Astrocyte of the cerebellum (primary cell): ENCODE data around the gene MYO1D.
A peak's percentile ranks its signal among the peaks of the same experiment; 100 is the strongest.

Source experiments
- DNase-seq: peaks from one replicate; pipeline ENCODE4 v3.0.0-alpha.2; 2011; ENCODE audit warnings: low read depth
- H3K4me3 ChIP-seq: 2 replicates; pipeline ENCODE4 v1.5.1; 2011; ENCODE audit warnings: mild to moderate bottlenecking, low read depth, low read length, moderate library complexity
- CTCF ChIP-seq: IDR thresholded peaks from 2 replicates; pipeline ENCODE4 v1.5.1; 2012; ENCODE audit warnings: low read length, low read depth, moderate library complexity, mild to moderate bottlenecking; ENCODE audit errors: missing control alignments
- in situ Hi-C: cut with HindIII; loops from 2 replicates; pipeline ENCODE4 v1.10.0; 2017; ENCODE audit warnings: low sequenced_read_pairs

The MYO1D gene

DNA sequence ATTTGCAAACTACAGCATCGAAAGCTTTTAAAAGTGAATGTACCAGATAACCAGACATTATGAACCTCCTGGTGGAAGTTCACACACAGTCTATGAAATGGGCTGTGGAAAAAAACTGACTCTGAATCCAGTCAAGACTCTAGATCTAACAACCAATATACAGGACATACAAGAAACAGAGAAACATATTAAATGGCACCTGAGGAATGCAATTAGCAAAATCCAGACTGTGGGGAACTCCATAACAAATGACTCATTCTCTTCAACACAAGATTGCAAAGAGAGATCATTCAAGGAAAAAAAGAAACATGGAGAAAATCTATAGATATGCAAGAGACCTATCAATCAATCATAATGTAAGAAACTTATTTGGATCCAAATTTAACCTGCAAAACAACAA lies 119.0 kb downstream of the MYO1D start:
- TF ChIP-seq CTCF, result no peak
- DNase-seq, result no peak
- in situ Hi-C loops, result loop anchor here (25.0 kb wide), 1 partner anchor 296 kb away; no protein-coding TSS in a partner anchor
- H3K4me3 ChIP-seq, result no peak overlapping the region

GRCh38 chr17:32756696-32757095 lies 120.2 kb downstream of the MYO1D start:
- in situ Hi-C loops, result loop anchor here (25.0 kb wide), 1 partner anchor 294 kb away; no protein-coding TSS in a partner anchor
- DNase-seq, result no peak
- H3K4me3 ChIP-seq, result no peak overlapping the region
- TF ChIP-seq CTCF, result no peak

GRCh38 chr17:32755045-32755805 lies 121.7 kb downstream of the MYO1D start:
- no peak overlapping the region for H3K4me3 ChIP-seq
- peak; percentile 66 for DNase-seq
- in situ Hi-C loops, result loop anchor here (25.0 kb wide), 1 partner anchor 293 kb away; no protein-coding TSS in a partner anchor
- TF ChIP-seq CTCF, result peak; percentile 21

- H3K4me3 ChIP-seq, result no peak overlapping the region
- TF ChIP-seq CTCF, result no peak
- in situ Hi-C loops, result loop anchor here (25.0 kb wide), 1 partner anchor 291 kb away; no protein-coding TSS in a partner anchor
- no peak for DNase-seq
These were observed 124.0 kb downstream of the MYO1D start for GRCh38 chr17:32752934-32753333.

GRCh38 chr17:32747856-32748255 lies 129.1 kb downstream of the MYO1D start:
- no peak for DNase-seq
- in situ Hi-C loops, result no loop called here
- H3K4me3 ChIP-seq, result no peak overlapping the region
- no peak for TF ChIP-seq CTCF

- TF ChIP-seq CTCF, result no peak
- in situ Hi-C loops, result no loop called here
- H3K4me3 ChIP-seq, result no peak overlapping the region
- DNase-seq, result no peak
These were observed 130.2 kb downstream of the MYO1D start for GRCh38 chr17:32746698-32747097.
